ENCODE data around the gene FBXL12. TPM values are rescaled to one million over a fixed set of nuclear protein-coding genes. Genes with fewer than 3 reads are reported as not detected.
A peak's percentile ranks its signal among the peaks of the same experiment; 100 is the strongest.
"Not testable (repeated sequence)": the region's sequence is repeated elsewhere in the genome, so short reads cannot be mapped to it uniquely, and the experiment has no call there.

Gene FBXL12
- total RNA-seq, 1 donor from 2014 or later: 4.5 TPM

- peak; percentile 83 for DNase-seq (ENCODE audit: low read depth)
- Histone ChIP-seq H3K36me3 (ENCODE audit: control insufficient read depth, insufficient read depth, low read length) (peaks cover 15% of the 10 kb centered on the region), H3K27me3 (ENCODE audit: control insufficient read depth, insufficient read depth, low read length) (no peaks in the 10 kb centered on the region), H3K4me3 (ENCODE audit: low read depth, low read length) (no peak overlapping the region)
- peak; percentile 95 for FAIRE-seq
- peak; percentile 90 for TF ChIP-seq CTCF (IDR thresholded peaks at IDR 0.05; ENCODE audit: insufficient read depth, low read length, severe bottlenecking)
These were observed 28.3 kb upstream of the FBXL12 start for GRCh38 chr19:9847087-9847671.

- H3K4me3 ChIP-seq (ENCODE audit: low read depth, low read length); DNase-seq (ENCODE audit: low read depth); FAIRE-seq; H3K27me3 ChIP-seq (ENCODE audit: control insufficient read depth, insufficient read depth, low read length): not testable (repeated sequence)
- H3K36me3 ChIP-seq (ENCODE audit: control insufficient read depth, insufficient read depth, low read length): peaks cover 25% of the 10 kb centered on the region
These were observed 24.9 kb upstream of the FBXL12 start for GRCh38 chr19:9843626-9844273.

GRCh38 chr19:9842834-9843625 lies 24.2 kb upstream of the FBXL12 start:
- DNase-seq (ENCODE audit: low read depth) (no peak), FAIRE-seq (no peak)
- Histone ChIP-seq H3K36me3 (ENCODE audit: control insufficient read depth, insufficient read depth, low read length) (peaks cover 26% of the 10 kb centered on the region), H3K27me3 (ENCODE audit: control insufficient read depth, insufficient read depth, low read length) (no peaks in the 10 kb centered on the region), H3K4me3 (ENCODE audit: low read depth, low read length) (no peak overlapping the region)
- no peak for TF ChIP-seq CTCF (IDR thresholded peaks at IDR 0.05; ENCODE audit: insufficient read depth, low read length, severe bottlenecking)

- no peak for TF ChIP-seq CTCF (IDR thresholded peaks at IDR 0.05; ENCODE audit: insufficient read depth, low read length, severe bottlenecking)
- H3K4me3 ChIP-seq (ENCODE audit: low read depth, low read length): no peak overlapping the region
- DNase-seq (ENCODE audit: low read depth) (no peak), FAIRE-seq (no peak)
- peaks cover 24% of the 10 kb centered on the region for H3K36me3 ChIP-seq (ENCODE audit: control insufficient read depth, insufficient read depth, low read length)
- no peaks in the 10 kb centered on the region for H3K27me3 ChIP-seq (ENCODE audit: control insufficient read depth, insufficient read depth, low read length)
These were observed 20.5 kb upstream of the FBXL12 start for GRCh38 chr19:9839415-9839814.

- Histone ChIP-seq H3K4me3 (ENCODE audit: low read depth, low read length) (no peak overlapping the region), H3K36me3 (ENCODE audit: control insufficient read depth, insufficient read depth, low read length) (peaks cover 23% of the 10 kb centered on the region), H3K27me3 (ENCODE audit: control insufficient read depth, insufficient read depth, low read length) (no peaks in the 10 kb centered on the region)
- FAIRE-seq (no peak), DNase-seq (ENCODE audit: low read depth) (no peak)
- TF ChIP-seq CTCF (IDR thresholded peaks at IDR 0.05; ENCODE audit: insufficient read depth, low read length, severe bottlenecking): no peak
These were observed 19.4 kb upstream of the FBXL12 start for GRCh38 chr19:9838324-9838723.

GRCh38 chr19:9836021-9836420 lies 17.1 kb upstream of the FBXL12 start:
- Histone ChIP-seq H3K4me3 (ENCODE audit: low read depth, low read length) (peak overlapping the region; percentile 87), H3K36me3 (ENCODE audit: control insufficient read depth, insufficient read depth, low read length) (peaks cover 10% of the 10 kb centered on the region), H3K27me3 (ENCODE audit: control insufficient read depth, insufficient read depth, low read length) (no peaks in the 10 kb centered on the region)
- DNase-seq (ENCODE audit: low read depth) (no peak), FAIRE-seq (no peak)
- no peak for TF ChIP-seq CTCF (IDR thresholded peaks at IDR 0.05; ENCODE audit: insufficient read depth, low read length, severe bottlenecking)
